Colonic mucosa (tissue), 4 donors: ENCODE results near the gene COL13A1. TPM values are rescaled to one million over a fixed set of nuclear protein-coding genes. Genes with fewer than 3 reads are reported as not detected.

Source experiments
- DNase-seq: peaks from one replicate; pipeline ENCODE4 v3.0.0-alpha.2; 2020
- H3K27ac ChIP-seq: fragments of 200-600 bp; one replicate; pipeline ENCODE4 v1.8.0; 2021
- H3K27me3 ChIP-seq: fragments of 200-600 bp; one replicate; pipeline ENCODE4 v1.8.0; 2021
- H3K36me3 ChIP-seq: fragments of 200-600 bp; one replicate; pipeline ENCODE4 v1.8.0; 2021
- H3K4me1 ChIP-seq: fragments of 200-600 bp; one replicate; pipeline ENCODE4 v1.8.0; 2021; ENCODE audit warnings: mild to moderate bottlenecking
- H3K4me3 ChIP-seq: fragments of 200-600 bp; one replicate; pipeline ENCODE4 v1.8.0; 2021
- H3K9ac ChIP-seq, 2 donors: one replicate each; pipeline ENCODE4 v1.7.0; 2013; ENCODE audit warnings: control low read depth in 2 of 2, low read depth in 2 of 2, low read length in 2 of 2
- H3K9me3 ChIP-seq: fragments of 200-600 bp; one replicate; pipeline ENCODE4 v1.8.0; 2021
- CTCF ChIP-seq: fragments of 200-600 bp; IDR thresholded peaks from one replicate; pipeline ENCODE4 v1.8.0; 2022; ENCODE audit warnings: antibody characterized with exemption, mild to moderate bottlenecking
- intact Hi-C: fragments of 100-400 bp; cut with DNase I; formaldehyde crosslinking; loops from one replicate; pipeline ENCODE4 v1.14.1; 2022
- total RNA-seq, 2 donors: library from RNA; stranded (reverse); fragmentation: NEBNext Ultra II Directional in 1 of 2; extraction: Animal tissue kit (Norgen Biotek cat#: 25700) in 1 of 2; gene quantifications; one replicate each; pipeline ENCODE4 v1.2.1, GENCODE V29; 2021
- donor health status: healthy.
- donor health status: DM: no; HTN: no; CAD: no.
- donor health status: DM: no; HTN: no; CAD: no.

COL13A1 gene
- total RNA-seq, 2 donors from 2014 or later: 1.0 to 1.1 TPM

GRCh38 chr10:69875856-69876255, 74.2 kb downstream of the COL13A1 start:
- Histone ChIP-seq H3K9me3 (no peaks in the 10 kb centered on the region), H3K27me3 (no peaks in the 10 kb centered on the region), H3K36me3 (no peaks in the 10 kb centered on the region), H3K4me1 (no peaks in the 10 kb centered on the region), H3K27ac (no peak overlapping the region), H3K9ac (no peak overlapping the region), H3K4me3 (no peak overlapping the region)
- intact Hi-C loops: no loop called here
- no peak for TF ChIP-seq CTCF
- no peak for DNase-seq

- H3K36me3 ChIP-seq: no peaks in the 10 kb centered on the region
Measured at GRCh38 chr10:69876286-69876685, 74.6 kb downstream of the COL13A1 start.

GRCh38 chr10:69876931-69877330, 75.2 kb downstream of the COL13A1 start:
- no peak overlapping the region for H3K4me3 ChIP-seq
- TF ChIP-seq CTCF: no peak
- no peak for DNase-seq
- no peak overlapping the region for H3K9ac ChIP-seq
- H3K27ac ChIP-seq: no peak overlapping the region
- no peaks in the 10 kb centered on the region for H3K9me3 ChIP-seq
- H3K36me3 ChIP-seq: no peaks in the 10 kb centered on the region
- no peaks in the 10 kb centered on the region for H3K27me3 ChIP-seq
- intact Hi-C loops: no loop called here
- H3K4me1 ChIP-seq: no peaks in the 10 kb centered on the region

More at GRCh38 chr10:69876286-69876685, 74.6 kb downstream of the COL13A1 start:
- no peak for DNase-seq
- H3K27ac ChIP-seq: no peak overlapping the region
- H3K9me3 ChIP-seq: no peaks in the 10 kb centered on the region
- intact Hi-C loops: no loop called here
- H3K4me3 ChIP-seq: no peak overlapping the region
- no peaks in the 10 kb centered on the region for H3K4me1 ChIP-seq
- H3K27me3 ChIP-seq: no peaks in the 10 kb centered on the region
- H3K9ac ChIP-seq: no peak overlapping the region
- no peak for TF ChIP-seq CTCF

- TF ChIP-seq CTCF: no peak
- Histone ChIP-seq H3K4me1 (no peaks in the 10 kb centered on the region), H3K27ac (no peak overlapping the region)
Measured at GRCh38 chr10:69878038-69878437, 76.3 kb downstream of the COL13A1 start.

GRCh38 chr10:69878951-69879350, 77.2 kb downstream of the COL13A1 start:
- intact Hi-C loops: no loop called here
- H3K4me1 ChIP-seq: no peaks in the 10 kb centered on the region
- TF ChIP-seq CTCF: no peak
- no peak overlapping the region for H3K27ac ChIP-seq
- no peaks in the 10 kb centered on the region for H3K36me3 ChIP-seq
- H3K9me3 ChIP-seq: no peaks in the 10 kb centered on the region
- no peak overlapping the region for H3K9ac ChIP-seq
- no peak for DNase-seq
- H3K4me3 ChIP-seq: no peak overlapping the region
- H3K27me3 ChIP-seq: no peaks in the 10 kb centered on the region

More at GRCh38 chr10:69878038-69878437, 76.3 kb downstream of the COL13A1 start:
- intact Hi-C loops: no loop called here
- Histone ChIP-seq H3K4me3 (no peak overlapping the region), H3K36me3 (no peaks in the 10 kb centered on the region), H3K9ac (no peak overlapping the region), H3K27me3 (no peaks in the 10 kb centered on the region), H3K9me3 (no peaks in the 10 kb centered on the region)
- no peak for DNase-seq
